H54 (cell line): ENCODE measurements around the gene NDOR1.
A peak's percentile ranks its signal among the peaks of the same experiment; 100 is the strongest.

Experiments used
- DNase-seq: peaks from one replicate; pipeline ENCODE4 v3.0.0; 2011; ENCODE audit warnings: low spot score, mixed read lengths; ENCODE audit not compliant: insufficient read length
- FAIRE-seq: peaks from 3 replicates; lab custom pipeline; 2011; peaks lifted over from hg19 to GRCh38; lab: Jason Lieb, UNC
- POLR2A ChIP-seq: IDR thresholded peaks from 2 replicates; pipeline ENCODE4 v1.6.1; 2011; ENCODE audit warnings: low read depth, mild to moderate bottlenecking, low read length

NDOR1 gene

DNA sequence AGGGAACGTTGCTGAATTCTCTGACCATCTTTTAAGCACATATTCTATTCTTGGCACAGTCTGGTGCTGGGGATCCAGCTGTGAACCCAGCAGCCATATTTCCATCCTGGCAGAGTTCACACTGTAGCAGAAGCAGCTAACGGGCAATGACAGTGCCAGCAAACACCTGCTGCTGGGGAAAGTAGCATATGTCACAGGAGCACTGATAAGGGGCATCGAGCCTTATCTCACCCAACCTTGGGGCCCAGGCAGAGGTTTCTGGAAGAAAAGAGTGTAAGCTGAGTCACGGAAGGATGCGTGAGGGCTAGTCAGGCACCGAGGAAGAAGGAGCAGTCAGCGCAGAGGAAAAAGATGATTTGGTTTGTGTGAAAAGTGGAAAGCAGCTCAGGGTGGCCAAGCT, 1.1 kb downstream of the NDOR1 start:
- no peak for FAIRE-seq
- TF ChIP-seq POLR2A, result no peak
- DNase-seq, result no peak

DNA sequence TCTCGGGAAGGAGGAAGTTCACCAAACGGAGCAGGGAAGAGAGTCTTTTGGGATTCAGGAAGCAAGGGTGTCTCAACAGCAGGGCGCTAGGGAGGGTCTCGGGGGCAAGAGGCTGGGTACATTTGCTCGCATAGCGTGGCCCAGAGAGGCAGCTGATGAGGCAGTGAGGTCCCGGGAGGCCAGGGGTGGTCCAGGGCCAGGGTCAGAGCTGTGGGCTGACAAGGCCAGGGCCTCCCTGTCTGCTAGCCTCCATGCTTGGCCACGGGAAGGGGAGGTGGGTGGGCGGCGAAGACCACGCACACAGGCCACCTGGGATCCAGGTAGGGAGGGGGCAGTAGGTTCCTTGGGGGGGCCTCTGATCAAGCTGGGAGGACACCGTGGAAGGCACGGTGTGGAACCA, 6.0 kb downstream of the NDOR1 start:
- no peak for DNase-seq
- no peak for FAIRE-seq

DNA sequence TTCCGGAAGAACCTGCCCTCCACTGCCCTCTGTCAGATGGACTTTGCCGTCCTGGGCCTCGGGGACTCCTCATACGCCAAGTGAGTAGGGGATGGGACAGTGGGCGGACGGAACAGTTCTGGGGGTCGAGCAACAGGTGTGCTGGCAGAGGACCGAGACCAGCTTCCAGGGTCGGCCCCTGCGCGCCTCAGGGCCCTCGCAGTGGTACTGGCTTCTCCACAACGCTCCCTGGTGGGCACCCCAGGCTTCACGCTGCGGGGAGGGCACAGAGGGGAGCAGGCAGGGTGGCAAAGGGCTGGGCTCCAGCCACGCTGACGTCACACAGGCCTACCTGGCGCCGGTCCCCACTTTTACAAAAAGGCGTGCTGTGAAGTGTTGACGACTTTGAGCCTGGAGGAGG, 7.0 kb downstream of the NDOR1 start:
- no peak for DNase-seq
- FAIRE-seq, result no peak
- no peak for TF ChIP-seq POLR2A

More for the DNA sequence above, 6.0 kb downstream of the NDOR1 start:
- TF ChIP-seq POLR2A, result no peak

DNA sequence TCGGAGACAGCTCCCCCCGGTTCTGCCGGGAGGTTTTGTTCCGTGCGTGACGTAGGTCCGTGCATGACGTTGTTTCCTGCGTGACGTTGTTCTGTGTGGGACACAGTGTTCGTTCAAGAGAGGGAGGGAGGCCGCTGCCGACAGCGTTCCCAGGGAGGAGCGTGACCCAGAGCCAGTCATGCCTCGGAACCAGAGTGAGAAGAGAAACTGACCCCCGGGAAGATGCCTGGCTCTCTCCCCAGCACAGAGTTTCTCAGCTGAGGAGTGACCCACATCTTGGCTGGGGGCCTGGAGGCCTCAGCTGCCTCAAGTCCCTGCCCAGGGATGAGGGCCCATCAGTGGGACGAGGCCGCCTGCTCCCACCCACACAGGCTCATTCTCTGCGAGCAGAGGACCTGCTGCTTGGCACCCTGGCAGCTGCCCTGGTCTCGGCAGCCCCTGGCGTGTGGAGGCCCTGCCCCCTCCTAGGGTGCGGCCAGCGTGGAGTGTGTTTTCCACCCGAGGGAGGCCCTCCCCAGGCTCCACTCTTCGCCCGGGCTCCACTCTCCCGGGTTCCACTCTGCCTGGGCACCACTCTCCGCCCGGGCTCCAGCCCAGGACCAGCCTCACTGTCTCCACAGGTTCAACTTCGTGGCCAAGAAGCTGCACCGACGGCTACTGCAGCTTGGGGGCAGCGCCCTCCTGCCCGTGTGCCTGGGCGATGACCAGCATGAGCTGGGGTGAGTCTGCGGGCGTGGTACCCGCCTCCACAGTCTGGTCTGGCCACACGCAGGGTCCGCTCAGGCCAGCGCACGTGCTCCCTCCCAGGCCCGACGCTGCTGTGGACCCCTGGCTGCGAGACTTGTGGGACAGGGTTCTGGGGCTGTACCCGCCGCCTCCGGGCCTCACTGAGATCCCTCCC, 7.9 kb downstream of the NDOR1 start:
- DNase-seq (no peak), FAIRE-seq (no peak)
- TF ChIP-seq POLR2A, result no peak

DNA sequence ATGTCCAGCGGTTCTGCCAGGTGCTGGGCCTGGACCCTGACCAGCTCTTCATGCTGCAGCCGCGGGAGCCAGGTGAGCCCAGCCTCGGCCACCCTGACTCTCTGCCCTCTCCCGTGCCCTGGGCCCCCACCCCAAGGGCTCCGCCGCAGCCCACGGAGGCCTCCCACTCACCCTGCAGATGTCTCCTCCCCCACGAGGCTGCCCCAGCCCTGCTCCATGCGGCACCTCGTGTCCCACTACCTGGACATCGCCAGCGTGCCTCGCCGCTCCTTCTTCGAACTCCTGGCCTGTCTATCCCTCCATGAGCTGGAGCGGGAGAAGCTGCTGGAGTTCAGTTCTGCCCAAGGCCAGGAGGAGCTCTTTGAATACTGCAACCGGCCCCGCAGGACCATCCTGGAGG, 9.1 kb downstream of the NDOR1 start:
- no peak for TF ChIP-seq POLR2A

DNA sequence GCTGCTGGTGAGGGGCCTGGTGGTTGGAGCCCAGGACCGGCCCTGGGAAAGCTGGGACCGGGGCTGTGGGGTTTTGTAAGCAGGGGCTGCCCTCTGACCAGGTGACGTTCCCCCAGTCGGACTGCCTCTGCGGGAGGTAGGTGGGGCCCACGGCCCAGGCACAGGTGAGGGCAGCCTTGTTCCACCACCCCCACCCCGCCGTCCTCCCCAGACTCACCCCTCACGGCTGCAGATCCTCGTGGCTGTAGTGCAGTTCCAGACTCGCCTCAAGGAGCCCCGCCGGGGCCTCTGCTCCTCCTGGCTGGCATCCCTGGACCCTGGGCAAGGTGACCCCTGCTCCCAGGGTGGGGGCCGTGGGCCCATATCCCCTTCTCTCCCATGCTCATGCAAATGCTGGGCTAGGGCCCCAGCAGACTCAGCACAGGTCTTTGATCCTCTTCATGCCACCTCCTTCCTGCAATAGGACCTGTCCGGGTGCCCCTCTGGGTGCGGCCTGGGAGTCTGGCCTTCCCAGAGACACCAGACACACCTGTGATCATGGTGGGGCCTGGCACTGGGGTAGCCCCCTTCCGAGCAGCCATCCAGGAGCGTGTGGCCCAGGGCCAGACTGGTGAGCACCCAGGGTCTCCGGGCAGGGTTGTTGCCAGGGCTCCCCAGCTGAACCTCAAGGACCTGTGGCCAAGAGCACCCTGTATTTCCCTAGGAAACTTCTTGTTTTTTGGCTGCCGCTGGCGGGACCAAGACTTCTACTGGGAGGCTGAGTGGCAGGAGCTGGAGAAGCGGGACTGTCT, 9.9 kb downstream of the NDOR1 start:
- no peak for TF ChIP-seq POLR2A
- FAIRE-seq, result no peak
- DNase-seq, result no peak

More for the DNA sequence above, 9.1 kb downstream of the NDOR1 start:
- FAIRE-seq (no peak), DNase-seq (no peak)

DNA sequence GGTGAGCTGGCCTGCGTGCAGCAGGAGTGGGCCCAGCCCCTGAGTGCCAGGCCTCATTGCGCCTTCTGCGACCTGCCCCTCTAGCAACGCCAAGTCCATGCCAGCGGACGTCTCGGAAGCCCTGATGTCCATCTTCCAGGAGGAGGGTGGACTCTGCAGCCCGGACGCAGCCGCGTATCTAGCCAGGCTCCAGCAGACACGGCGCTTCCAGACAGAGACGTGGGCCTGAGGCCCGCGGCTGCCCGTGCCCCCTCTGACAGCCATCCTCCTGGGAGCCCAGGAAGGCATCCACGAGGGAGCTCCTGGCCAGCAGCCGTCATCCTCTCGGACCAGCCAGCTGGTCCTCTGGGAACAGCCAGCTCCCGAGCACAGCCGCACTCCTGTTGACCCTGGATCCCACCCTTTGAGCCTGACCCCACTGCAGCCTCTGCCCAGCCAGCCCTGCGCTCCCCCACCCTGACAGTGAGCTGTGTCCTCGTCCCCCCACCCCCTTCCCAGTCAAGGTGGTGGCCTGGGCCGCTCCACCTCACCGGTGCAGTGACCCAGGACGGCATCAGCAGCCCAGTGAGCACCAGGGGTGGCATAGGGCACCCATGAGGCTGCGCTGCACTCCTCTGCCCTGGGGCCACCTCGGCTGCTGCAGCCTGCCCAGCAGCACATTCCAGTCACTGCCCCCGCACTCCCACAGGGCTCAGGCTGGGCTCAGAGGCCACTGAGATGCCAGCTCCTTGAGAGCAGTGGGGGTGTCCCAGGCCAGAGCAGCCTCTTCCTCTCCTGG, 10.9 kb downstream of the NDOR1 start:
- TF ChIP-seq POLR2A, result no peak
- DNase-seq (no peak), FAIRE-seq (no peak)

DNA sequence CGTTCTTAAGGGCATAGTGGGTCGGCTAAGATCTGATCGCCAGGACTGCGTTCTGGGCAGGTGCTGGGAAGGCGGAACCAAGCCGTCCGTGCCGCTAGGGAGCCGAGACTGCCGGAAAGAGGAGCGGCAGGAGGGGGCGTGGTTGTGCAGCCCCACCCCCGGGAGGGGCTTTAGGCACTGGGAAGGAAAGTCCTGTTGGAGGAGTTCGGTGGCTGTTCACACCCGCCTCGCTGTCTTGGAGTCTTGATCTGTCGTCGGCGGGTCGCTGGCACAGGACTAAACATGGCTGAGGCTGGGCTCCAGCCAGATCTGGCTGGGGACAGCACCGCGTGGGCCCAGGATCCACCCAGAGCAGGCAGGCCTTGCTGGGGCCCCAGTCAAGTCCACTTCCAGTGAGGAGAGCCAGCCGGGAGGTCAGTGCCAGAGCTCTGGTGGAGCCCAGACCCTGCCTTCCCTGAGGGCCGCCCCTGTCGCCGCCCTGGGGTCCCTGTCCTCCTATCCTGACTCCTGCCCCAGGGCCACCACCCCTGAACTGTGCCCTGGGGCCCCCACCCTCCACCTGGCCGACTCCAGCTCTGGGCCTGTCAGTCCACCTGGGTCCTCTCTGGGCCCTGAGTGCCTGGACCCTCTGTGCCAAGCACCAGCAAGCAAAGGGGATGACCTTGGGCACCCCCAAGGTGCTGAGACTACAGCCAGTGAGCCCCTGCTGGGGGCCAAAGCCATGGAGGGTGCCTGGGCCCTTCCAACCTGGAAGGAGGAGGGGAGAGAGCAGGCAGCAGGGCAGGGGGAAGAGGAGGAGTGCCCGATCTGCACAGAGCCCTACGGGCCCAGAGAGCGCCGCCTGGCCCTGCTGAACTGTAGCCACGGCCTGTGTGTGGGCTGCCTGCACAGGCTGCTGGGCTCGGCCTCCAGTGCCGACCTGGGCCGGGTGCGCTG, 12.0 kb downstream of the NDOR1 start:
- no peak for DNase-seq
- TF ChIP-seq POLR2A, result no peak
- no peak for FAIRE-seq

DNA sequence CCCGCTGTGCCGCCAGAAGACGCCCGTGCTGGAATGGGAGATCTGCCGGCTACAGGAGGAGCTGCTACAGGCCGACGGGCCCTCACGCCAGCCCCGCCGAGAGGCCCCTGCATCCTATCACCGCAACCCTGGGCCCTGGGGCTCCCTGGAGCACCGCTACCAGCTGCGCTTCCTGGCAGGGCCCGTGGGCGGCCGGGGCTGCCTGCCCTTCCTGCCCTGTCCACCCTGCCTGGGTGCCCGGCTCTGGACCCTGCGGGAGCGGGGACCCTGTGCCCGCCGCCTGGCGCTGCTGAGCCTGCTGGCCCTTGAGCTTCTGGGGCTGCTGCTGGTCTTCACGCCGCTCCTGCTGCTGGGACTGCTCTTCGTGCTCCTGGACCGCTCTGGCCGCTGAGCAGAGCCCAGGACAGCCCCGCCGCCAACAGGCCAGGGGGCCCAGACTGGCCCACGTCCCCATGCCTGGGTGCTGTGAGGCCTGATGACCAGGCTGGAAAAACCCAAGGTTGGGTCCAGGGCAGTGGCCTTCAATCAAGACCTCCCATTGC, 12.8 kb downstream of the NDOR1 start:
- no peak for TF ChIP-seq POLR2A
- FAIRE-seq (no peak), DNase-seq (no peak)

DNA sequence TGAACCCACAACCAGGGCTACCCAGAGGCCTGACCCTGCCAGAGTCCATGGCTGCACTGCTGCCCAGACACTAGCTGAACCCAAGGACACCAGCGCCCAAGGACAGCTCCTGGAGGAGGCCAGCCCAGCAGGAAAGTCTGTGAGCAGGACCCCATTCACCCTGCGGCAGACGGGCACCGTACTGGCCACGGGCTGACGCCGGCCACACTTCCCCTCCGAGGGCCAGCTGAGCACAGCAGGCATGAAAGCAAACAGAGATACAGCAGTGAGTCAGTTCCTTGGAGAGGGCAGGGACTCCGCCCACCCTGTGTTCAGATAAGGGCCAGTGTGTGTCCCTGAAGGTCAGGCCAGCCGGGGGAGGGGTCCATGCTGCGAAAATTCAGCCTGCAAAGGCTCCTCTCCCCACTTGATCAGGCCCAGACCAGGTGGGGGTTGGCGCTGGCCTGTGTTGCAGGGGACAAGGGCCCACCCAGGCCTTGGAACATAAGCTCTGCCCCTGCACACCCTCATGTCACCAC, 13.3 kb downstream of the NDOR1 start:
- TF ChIP-seq POLR2A, result no peak
- DNase-seq (peak; percentile 99), FAIRE-seq (peak; percentile 97)

DNA sequence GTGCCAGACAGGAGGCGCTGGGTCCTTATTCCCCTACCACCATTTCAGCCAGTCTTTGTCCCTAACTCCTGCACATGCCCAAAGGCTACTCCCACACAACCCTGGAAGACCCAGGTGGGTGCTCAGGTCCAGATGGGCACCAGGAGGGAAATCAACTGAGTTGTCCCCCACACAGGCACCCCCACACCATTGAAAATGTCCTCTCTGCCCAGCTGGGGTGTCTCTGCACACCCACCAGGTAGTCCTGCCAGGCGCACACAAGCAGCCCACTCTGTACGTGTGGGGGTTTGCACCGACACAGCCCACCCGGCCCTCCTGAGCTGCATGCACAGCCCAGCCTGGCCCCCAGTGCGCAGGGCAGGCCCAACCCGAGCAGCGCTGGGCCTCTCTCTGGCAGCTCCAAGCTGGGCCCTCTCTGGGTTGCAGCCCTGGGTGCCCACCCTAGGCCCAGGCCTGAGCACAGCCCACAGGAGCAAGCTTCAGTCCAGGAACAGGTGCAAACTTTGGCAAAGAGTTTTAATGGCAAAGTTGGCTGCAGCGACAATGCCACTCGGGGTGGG, 14.3 kb downstream of the NDOR1 start:
- DNase-seq (no peak), FAIRE-seq (no peak)
- no peak for TF ChIP-seq POLR2A
